Vagina (tissue), 2 donors: ENCODE results near the gene GNG13.

Source experiments
- POLR2AphosphoS5 ChIP-seq, 2 donors: sonication (generic); formaldehyde crosslinking; IDR thresholded peaks; one replicate each; pipeline ENCODE4 v1.9.0; 2017; ENCODE audit warnings: antibody characterized with exemption in 2 of 2, mild to moderate bottlenecking in 2 of 2, low read depth in 1 of 2; ENCODE audit not compliant: insufficient read depth in 1 of 2
- TF ChIP-seq, protein P1 (sequence below), 3 experiments: fragments of 450-650 bp in 2 of 3; fragments of 200-600 bp in 1 of 3; sonication (generic) in 1 of 3; IDR thresholded peaks; one replicate each; pipeline ENCODE4 v1.5.1; 2017 to 2019; ENCODE audit warnings: antibody characterized with exemption in 3 of 3, mild to moderate bottlenecking in 2 of 3, moderate library complexity in 2 of 3

DNA sequence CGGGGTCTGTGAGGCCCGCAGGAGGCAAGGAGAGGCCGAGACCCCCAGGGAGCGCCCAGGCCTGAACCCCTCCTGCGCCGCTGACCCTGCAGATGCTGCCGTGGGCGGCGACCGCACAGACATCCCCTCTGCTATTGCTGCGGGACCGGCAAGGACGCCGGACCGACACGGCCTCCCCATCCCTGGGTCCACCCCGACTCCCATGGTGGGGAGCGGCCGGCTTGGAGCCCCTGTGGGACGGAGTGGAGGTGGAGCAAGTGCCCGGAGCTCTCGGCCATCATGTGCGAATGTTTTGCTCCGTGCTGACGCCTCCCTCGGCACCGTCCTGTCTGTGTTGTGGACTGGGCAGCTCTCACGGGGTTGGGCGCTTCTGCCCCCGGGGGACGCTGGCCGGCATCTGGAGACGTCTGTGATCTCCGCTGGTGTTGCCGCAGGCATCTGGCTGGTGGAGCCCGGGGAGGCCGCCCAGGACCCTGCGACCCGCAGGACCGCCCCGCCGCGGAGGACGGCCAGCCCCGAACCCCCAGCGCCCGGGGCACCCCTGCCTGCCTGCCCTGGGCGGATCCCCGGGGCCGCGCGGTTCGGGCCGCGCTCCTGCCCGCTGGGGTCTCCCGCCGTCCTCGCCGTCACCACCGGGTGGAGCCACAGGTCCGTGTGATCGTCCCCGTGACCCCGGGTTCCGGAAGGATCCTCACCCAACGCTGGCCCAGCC is 12.8 kb upstream of the GNG13 start:
- no peak for TF ChIP-seq POLR2AphosphoS5 (IDR thresholded peaks at IDR 0.05; ENCODE audit: insufficient read depth in 1 of 2, low read depth in 1 of 2)
- TF ChIP-seq, protein P1, sequence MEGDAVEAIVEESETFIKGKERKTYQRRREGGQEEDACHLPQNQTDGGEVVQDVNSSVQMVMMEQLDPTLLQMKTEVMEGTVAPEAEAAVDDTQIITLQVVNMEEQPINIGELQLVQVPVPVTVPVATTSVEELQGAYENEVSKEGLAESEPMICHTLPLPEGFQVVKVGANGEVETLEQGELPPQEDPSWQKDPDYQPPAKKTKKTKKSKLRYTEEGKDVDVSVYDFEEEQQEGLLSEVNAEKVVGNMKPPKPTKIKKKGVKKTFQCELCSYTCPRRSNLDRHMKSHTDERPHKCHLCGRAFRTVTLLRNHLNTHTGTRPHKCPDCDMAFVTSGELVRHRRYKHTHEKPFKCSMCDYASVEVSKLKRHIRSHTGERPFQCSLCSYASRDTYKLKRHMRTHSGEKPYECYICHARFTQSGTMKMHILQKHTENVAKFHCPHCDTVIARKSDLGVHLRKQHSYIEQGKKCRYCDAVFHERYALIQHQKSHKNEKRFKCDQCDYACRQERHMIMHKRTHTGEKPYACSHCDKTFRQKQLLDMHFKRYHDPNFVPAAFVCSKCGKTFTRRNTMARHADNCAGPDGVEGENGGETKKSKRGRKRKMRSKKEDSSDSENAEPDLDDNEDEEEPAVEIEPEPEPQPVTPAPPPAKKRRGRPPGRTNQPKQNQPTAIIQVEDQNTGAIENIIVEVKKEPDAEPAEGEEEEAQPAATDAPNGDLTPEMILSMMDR (IDR thresholded peaks at IDR 0.05) = peak in 1 of 3 experiments; percentile 33
